Measurements from ENCODE around the gene SPATA21.

The SPATA21 gene

GRCh38 chr1:16441282-16441665 lies 4.0 kb upstream of the SPATA21 start:
- peaks cover 15% of the 10 kb centered on the region for H3K36me3 ChIP-seq (ENCODE audit: control insufficient read depth, insufficient read depth, low read length)
- no peak for DNase-seq (ENCODE audit: extremely low read depth, insufficient read length)
- peak overlapping the region; percentile 99 for H3K4me3 ChIP-seq (replicated peaks; ENCODE audit: low read depth, low read length)
- H3K27me3 ChIP-seq (replicated peaks; ENCODE audit: control insufficient read depth, insufficient read depth, low read length): no peaks in the 10 kb centered on the region
- no peak for TF ChIP-seq CTCF (IDR thresholded peaks at IDR 0.05; ENCODE audit: insufficient read depth, low read length, poor library complexity, severe bottlenecking)

DNA sequence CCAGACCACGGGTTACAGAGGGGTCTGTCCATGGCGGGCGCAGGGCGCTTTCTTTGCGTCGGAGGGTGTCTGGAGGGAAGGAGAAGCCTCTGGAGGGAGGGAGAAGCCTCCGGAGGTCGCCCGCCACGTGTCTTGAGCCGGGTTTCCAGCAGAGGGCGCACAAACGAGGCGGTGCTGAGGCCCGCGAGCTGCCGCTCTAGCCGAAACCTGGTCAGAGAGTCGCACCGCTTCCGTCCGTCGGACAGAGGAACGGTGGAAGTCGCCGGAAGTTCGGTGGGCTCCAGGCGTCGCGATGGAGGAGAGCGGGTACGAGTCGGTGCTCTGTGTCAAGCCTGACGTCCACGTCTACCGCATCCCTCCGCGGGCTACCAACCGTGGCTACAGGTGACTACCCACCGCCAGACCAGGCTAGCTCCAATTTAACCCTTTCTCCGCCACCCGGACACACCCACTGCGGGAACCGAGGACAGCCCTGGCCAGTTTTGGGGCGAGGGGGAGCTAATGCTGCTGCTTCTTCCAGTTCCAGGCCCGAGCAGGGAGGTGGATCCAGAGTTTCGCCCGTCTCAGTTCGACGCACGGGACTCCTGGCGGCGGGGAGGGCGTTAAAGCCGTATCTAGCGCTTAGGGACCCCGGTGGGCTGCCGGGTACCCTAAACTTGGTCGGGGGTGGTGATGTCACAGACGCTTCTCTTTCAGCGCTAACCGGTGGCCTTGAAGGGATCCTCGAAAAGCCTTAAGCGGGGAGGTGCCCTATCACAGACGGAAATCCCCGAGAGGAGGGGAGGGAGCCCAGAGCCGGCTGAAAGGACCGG lies 3.5 kb upstream of the SPATA21 start, which contains the start of gene NECAP2:
TSS of gene NECAP2 (plus strand) at position 255 of the 812 bp plus-strand sequence. CDS start at position 293, 38 bp downstream.
- H3K27me3 ChIP-seq (replicated peaks; ENCODE audit: control insufficient read depth, insufficient read depth, low read length): no peaks in the 10 kb centered on the region
- TF ChIP-seq CTCF (IDR thresholded peaks at IDR 0.05; ENCODE audit: insufficient read depth, low read length, poor library complexity, severe bottlenecking): peak; percentile 95
- H3K4me3 ChIP-seq (replicated peaks; ENCODE audit: low read depth, low read length): peak within 1 kb of the TSS; percentile 99
- peak; percentile 93 for DNase-seq (ENCODE audit: extremely low read depth, insufficient read length)
- peaks cover 14% of the 10 kb centered on the region for H3K36me3 ChIP-seq (ENCODE audit: control insufficient read depth, insufficient read depth, low read length)

- Histone ChIP-seq H3K27me3 (replicated peaks; ENCODE audit: control insufficient read depth, insufficient read depth, low read length) (no peaks in the 10 kb centered on the region), H3K36me3 (ENCODE audit: control insufficient read depth, insufficient read depth, low read length) (peaks cover 10% of the 10 kb centered on the region), H3K4me3 (replicated peaks; ENCODE audit: low read depth, low read length) (peak overlapping the region; percentile 99)
- no peak for DNase-seq (ENCODE audit: extremely low read depth, insufficient read length)
- TF ChIP-seq CTCF (IDR thresholded peaks at IDR 0.05; ENCODE audit: insufficient read depth, low read length, poor library complexity, severe bottlenecking): no peak
Observed at GRCh38 chr1:16440131-16440469, 2.9 kb upstream of the SPATA21 start.

DNA sequence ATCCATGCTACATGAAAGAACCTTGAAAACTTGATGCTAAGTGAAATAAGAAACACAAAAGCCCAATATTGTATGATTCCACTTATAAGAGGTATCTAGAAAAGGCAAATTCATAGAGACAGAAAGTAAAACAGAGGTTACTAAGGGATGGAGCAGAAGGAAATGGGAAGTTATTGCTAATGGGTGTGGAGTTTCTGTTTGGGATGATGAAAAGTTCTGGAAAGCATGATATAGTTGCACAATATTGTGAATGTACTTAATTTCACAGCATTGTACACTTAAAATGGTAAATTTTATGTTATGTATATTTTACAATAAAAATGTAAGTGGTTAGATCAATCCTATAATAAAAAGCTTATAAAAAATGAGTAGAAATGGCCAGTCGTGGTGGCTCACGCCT lies 1.7 kb upstream of the SPATA21 start:
- DNase-seq (ENCODE audit: extremely low read depth, insufficient read length): no peak
- no peak for TF ChIP-seq CTCF (IDR thresholded peaks at IDR 0.05; ENCODE audit: insufficient read depth, low read length, poor library complexity, severe bottlenecking)
- Histone ChIP-seq H3K27me3 (replicated peaks; ENCODE audit: control insufficient read depth, insufficient read depth, low read length) (no peaks in the 10 kb centered on the region), H3K4me3 (replicated peaks; ENCODE audit: low read depth, low read length) (no peak overlapping the region), H3K36me3 (ENCODE audit: control insufficient read depth, insufficient read depth, low read length) (peaks cover 5% of the 10 kb centered on the region)

- Histone ChIP-seq H3K27me3 (replicated peaks; ENCODE audit: control insufficient read depth, insufficient read depth, low read length) (no peaks in the 10 kb centered on the region), H3K36me3 (ENCODE audit: control insufficient read depth, insufficient read depth, low read length) (peaks cover 1% of the 10 kb centered on the region), H3K4me3 (replicated peaks; ENCODE audit: low read depth, low read length) (no peak overlapping the region)
- no peak for DNase-seq (ENCODE audit: extremely low read depth, insufficient read length)
- TF ChIP-seq CTCF (IDR thresholded peaks at IDR 0.05; ENCODE audit: insufficient read depth, low read length, poor library complexity, severe bottlenecking): no peak
Observed at GRCh38 chr1:16438516-16438915, 1.3 kb upstream of the SPATA21 start.
